HEK293T (cell line): ENCODE data around the gene IGSF21.

Experiments used
- ARNT ChIP-seq: fragments of 450-650 bp; IDR thresholded peaks from 2 replicates; pipeline ENCODE4 v1.6.1; 2017; ENCODE audit warnings: mild to moderate bottlenecking
- BHLHE40 ChIP-seq: fragments of 450-650 bp; IDR thresholded peaks from 2 replicates; pipeline ENCODE4 v1.6.1; 2016; ENCODE audit warnings: mild to moderate bottlenecking, moderate library complexity, borderline replicate concordance
- ELF4 ChIP-seq: fragments of 450-650 bp; IDR thresholded peaks from 2 replicates; pipeline ENCODE4 v1.6.1; 2017; ENCODE audit warnings: antibody characterized with exemption
- FOXA1 ChIP-seq: fragments of 450-650 bp; IDR thresholded peaks from 2 replicates; pipeline ENCODE4 v1.6.1; 2016; ENCODE audit warnings: mild to moderate bottlenecking
- FOXK2 ChIP-seq: fragments of 450-650 bp; IDR thresholded peaks from 2 replicates; pipeline ENCODE4 v1.6.1; 2016; ENCODE audit warnings: mild to moderate bottlenecking
- FOXM1 ChIP-seq: fragments of 450-650 bp; IDR thresholded peaks from 2 replicates; pipeline ENCODE4 v1.6.1; 2017; ENCODE audit warnings: mild to moderate bottlenecking, borderline replicate concordance
- L3MBTL2 ChIP-seq: fragments of 450-650 bp; conservative IDR thresholded peaks from 2 replicates; pipeline ENCODE4 v1.6.1; 2016; ENCODE audit warnings: mild to moderate bottlenecking
- NFRKB ChIP-seq: fragments of 450-650 bp; IDR thresholded peaks from 2 replicates; pipeline ENCODE4 v1.6.1; 2016; ENCODE audit warnings: mild to moderate bottlenecking, moderate library complexity
- SUZ12 ChIP-seq: fragments of 450-650 bp; IDR thresholded peaks from 2 replicates; pipeline ENCODE4 v1.6.1; 2016; ENCODE audit warnings: mild to moderate bottlenecking
- TARDBP ChIP-seq: fragments of 450-650 bp; IDR thresholded peaks from 2 replicates; pipeline ENCODE4 v1.6.1; 2016

DNA sequence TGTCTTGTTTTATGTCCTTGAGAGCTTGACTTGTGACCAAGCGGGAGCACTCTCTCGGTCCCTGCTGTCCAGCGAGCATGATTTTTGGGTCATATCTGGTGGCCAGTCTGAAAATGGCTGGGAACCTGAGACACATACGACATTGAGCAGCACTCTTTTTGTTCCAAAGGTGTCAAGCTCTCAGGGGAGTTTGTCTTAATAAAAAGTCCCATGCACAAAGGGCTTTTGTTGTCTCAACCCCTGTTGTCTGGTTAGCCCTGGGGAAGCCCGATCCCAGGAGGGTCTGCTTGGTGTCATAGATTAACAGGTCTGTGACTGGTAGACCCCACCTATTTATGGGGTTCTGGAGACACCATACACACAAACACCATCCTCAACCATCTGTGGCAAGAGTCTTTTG lies 315.4 kb downstream of the IGSF21 start:
- no peak for TF ChIP-seq SUZ12
- no peak for TF ChIP-seq FOXK2
- TF ChIP-seq L3MBTL2 = no peak
- TF ChIP-seq FOXA1 = no peak
- no peak for TF ChIP-seq TARDBP
- TF ChIP-seq NFRKB = no peak
- TF ChIP-seq FOXM1 = no peak
- no peak for TF ChIP-seq BHLHE40
- TF ChIP-seq ELF4 = no peak
- no peak for TF ChIP-seq ARNT
